GM18870 (cell line): ENCODE results near the gene FBXO3.

Source experiments
- ATAC-seq: cut with Tn5 transposase; IDR thresholded peaks from one replicate; pipeline ENCODE4 v1.9.1; 2021; ENCODE audit warnings: moderate library complexity; ENCODE audit not compliant: unreplicated experiment

FBXO3 gene

DNA sequence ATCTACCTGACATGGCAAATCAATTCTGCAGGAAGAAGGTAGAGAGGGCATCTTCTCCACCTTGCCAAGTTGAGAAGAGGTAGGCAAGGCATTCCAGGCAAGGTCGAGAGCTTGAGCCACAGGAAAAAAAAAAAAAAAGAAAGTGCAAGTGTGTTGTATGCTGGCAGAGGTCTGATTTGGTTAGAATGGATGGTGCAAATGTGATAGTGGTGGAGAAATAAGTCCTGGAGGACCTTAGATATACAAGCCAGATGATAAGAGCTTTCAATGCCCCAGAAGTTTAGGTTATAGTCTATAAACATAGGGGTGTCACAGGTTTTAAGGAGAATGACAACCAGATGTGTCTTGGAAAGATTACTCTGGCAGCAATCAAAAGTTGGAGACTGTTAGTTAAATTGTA, 1.4 kb downstream of the FBXO3 start:
- no peak for ATAC-seq

DNA sequence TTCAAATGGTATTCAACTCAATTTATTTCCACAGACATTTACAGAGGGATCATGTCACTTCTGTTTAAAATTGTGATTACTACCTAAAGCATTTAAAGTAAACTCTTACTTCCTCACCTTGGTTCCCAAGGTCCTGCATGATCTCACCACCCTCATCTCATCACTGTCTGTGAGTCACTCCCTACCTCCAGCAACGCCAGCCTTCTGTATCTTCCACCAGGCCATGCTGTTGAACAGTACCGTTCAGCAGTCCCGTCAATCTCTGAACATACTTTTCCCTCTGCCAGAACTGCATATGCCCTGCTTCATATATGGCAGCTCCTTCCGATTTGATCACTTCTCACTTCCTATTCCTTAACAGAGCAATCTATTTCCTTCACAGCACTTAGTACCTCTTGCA, 2.0 kb downstream of the FBXO3 start:
- ATAC-seq, result no peak

DNA sequence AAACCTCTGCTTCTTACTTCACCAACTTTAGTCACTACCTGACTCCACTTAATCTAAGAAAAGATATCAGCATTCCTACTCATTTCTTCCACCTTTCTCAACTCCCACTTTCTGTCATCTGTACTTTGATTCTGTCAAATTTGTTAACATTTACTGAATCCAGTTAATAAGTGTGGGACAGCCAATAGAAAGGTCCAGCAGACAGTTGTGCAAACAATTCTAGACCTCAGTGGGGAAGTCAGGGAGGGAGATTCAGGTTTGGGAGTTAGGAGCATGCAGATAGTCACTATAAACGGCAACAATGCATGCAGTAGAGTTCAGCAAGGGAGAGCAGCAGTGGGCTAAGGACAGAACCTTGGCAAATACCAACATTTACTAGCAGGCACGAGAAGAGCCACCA, 4.1 kb downstream of the FBXO3 start:
- no peak for ATAC-seq

DNA sequence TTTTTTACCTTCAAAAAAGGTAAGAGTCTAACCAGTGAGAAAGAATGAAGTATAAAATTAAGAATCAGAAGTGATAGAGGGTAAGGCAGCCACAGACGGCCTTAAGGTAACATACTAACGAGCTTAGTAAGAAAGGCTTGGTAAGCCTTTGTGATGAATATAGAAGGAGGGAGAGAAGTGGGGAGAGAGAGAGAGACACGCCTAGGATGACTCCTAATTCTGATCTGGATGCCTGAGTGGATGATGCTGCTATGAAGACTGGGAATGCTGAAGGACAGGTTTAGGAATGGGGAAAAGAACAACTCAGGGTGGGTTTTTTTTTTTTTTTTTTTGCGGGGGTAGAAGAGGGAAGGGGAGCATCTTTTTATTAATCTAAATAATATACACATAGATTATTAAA, 4.8 kb downstream of the FBXO3 start:
- no peak for ATAC-seq

- no peak for ATAC-seq
These were observed 6.7 kb downstream of the FBXO3 start for GRCh38 chr11:33767624-33768023.

DNA sequence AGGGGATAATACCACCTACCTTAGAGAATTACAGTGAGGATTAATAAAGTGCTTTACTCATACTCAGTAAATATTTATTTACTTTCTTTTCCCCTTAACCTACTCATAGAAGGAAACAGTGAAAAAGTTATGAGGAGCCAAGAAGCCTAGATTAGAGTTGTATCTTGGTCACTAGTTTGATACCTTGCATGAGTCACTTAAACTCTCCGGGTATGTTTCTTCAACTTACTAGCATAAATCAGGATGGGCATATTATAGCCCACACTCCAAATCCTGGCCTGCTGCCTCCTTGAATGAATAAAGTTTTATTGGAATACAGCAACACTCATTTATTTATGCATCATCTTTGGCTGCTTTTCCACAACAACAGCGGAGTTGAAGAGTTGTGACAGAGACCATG, 8.2 kb downstream of the FBXO3 start:
- ATAC-seq, result no peak

- peak; percentile 80 for ATAC-seq
These were observed 12.8 kb downstream of the FBXO3 start for GRCh38 chr11:33761471-33761870.

DNA sequence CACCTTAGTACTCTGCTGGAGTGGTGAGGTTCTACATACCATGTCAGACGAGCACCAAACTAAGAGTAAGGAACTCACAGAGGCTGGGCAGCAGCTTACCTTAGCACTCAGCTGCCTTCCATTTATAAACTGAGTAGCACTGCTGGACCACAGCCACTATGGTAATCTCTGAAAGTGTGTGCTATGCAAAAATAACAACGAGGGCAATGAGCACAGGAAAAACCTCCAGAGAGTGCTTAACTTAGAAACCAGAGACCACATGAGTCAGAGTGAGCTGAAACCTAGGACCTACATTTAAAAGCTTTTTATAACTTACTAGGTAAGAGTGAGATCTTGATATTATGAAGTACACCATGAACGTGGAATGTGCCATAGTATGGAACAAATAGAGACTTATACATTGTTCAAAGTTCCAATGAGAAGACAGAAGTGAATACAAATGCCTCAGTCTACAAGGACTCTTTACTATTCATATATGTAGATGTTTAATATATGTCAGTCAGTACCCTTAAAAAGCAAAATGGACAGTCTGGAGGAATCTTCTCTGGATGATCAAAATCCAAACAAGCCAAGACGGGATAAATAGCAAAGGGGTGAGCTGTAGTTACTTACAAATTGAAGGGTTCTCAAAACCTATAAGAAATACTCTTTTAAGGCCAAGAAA, 20.9 kb downstream of the FBXO3 start:
- ATAC-seq, result peak; percentile 98

GRCh38 chr11:33751878-33752277, 22.4 kb downstream of the FBXO3 start:
- no peak for ATAC-seq

- no peak for ATAC-seq
These were observed 26.3 kb downstream of the FBXO3 start for GRCh38 chr11:33747979-33748378.

DNA sequence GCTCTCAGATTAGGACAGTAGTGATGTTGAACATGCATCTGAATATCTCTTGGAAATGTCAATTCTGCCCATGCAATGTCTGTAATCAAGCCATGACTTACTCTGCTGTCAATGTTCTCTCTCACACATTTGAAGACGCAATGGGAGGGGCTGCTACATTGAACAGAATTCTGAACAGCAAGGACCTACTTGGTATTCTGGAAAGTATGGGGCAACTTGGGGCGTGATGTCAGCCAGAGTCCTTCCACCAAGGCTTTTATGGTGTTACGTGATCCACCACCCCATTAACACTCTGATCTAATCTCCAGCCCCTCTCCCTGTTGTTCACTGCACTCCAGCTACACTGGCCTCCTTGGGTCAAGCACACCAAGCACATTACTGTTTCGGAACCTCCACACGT, 31.0 kb downstream of the FBXO3 start:
- no peak for ATAC-seq

- ATAC-seq, result no peak
These were observed 32.0 kb downstream of the FBXO3 start for GRCh38 chr11:33742249-33742851.

DNA sequence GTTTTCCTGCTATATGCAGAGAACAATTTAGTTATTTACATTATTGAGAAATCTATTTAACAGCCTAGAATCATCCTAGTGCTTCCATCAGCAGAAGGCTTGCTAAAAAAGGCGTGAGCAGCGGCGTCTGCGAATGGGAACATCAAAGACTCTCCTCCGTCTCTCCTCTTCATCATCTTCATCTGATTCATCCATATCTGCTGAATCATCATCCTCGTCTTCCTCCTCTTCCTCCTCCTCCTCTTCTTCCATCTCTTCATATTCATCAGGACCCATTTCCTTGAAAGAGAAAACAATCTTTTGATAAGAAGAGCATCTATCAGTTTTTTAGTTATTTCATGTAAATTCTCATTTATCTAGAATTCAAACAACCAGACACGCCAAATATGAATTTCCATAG, 32.5 kb downstream of the FBXO3 start:
- ATAC-seq, result no peak

GRCh38 chr11:33737362-33737821, 36.9 kb downstream of the FBXO3 start:
- no peak for ATAC-seq

DNA sequence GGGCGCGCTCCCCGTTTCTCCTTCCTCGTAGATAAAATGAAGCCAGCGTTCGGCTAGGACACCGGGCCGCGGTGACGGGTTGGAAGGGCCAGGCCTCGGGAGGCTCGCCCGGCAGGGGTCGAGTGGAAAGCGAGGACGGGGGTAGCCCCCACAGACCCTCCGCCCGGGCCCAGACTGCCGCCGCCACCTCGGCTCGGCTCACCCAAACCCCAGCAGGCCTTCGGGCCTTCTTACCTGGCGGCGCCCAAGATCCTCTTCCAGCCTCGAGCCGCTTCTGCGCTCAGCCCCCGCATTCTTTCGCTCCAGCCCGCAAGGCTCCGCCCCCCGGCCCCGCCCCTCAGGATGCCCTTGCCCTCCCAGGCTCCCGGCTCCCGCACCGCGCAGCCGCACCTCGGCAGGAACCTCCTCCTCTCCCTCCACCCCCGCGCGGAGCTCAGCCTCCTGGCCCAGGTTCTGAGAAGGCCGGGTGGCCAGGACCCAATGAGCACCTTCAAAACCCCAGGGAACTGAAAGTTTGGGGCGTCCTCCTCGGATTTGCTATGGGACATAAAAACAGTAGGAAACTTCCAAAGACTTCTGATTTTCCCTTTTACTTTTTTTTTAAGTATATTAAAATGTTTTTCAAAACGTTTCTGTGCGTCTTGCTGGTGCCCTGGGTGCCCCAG, 38.0 kb downstream of the FBXO3 start, which contains the start of gene CD59:
CD59 (minus strand) TSS at position 276 of the 665 bp plus-strand sequence. CDS start 13,978 bp downstream, outside the sequence.
- peak; percentile 35 for ATAC-seq

DNA sequence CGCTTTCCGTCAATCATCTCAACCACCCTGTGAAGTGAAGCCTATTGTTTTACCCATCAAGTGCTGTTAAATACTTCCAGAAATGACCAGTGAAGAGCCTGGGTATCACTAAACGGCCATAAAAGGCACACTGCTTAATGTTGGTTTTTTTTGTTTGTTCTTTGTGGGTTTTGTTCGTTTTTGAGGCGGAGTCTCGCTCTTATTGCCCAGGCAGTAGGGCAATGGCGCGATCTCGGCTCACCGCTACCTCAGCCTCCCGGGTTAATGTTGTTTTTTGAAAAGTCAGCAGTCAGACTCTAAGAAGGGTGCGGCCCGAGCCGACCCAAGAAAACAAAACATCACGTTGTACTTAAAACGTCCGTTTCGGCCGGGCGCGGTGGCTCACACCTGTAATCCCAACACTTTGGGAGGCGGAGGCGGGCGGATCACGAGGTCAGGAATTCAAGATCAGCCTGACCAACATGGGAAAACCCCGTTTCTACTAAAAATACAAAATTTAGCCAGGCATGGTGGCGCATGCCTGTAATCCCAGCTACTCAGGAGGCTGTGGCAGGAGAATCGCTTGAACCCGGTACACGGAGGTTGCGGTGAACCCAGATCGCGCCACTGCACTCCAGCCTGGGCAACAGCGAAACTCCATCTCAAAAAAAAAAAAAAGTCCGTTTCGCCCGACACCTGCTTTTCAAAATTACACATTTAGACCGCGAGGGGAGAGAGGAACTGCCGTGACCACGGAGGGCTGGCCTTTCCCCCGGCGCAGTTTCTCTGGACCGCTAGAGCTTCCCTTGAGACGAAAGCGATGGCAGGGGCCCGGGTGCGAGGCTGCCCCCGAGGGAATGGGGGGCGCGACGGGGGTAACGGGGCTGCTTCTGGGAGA, 38.8 kb downstream of the FBXO3 start:
- peak; percentile 48 for ATAC-seq

DNA sequence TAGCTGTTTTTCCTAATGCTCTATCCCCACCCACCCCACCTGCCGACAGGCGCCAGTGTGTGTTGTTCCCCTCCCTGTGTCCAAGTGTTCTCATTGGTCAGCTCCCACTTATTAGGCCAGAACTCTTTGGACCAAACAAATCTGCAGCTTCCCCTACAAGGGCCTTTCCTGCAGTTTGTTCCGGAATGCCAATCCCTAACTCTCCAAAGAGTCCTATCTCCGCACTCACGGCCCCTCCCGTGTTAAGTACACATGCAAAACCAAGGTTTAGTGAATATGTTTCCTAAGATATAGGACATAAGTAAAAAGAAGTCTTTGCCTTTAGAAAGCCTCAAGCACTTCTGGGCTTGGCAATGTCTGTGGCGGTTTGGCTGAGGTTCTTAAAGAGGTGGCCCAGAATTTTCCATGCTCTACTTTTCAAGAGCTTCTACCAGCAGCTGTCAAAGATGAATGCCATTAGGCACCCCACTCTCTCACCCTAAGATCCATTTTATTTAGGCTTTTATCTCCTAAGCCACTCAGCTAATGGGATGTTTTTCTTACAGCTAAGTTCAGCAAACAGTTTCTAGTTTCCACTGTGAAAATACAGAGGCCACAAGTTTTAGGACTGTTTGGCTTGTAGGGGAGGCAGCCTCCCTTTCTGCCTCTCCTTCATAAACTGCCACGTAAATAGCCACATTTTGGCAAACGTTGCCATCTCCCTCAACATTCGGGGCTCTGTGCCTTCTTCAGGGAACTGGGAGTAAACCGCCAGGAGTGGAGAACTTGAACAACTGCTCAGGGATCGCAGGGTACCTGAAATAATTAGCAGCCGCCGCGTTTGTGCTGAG, 39.7 kb downstream of the FBXO3 start:
- ATAC-seq, result no peak

DNA sequence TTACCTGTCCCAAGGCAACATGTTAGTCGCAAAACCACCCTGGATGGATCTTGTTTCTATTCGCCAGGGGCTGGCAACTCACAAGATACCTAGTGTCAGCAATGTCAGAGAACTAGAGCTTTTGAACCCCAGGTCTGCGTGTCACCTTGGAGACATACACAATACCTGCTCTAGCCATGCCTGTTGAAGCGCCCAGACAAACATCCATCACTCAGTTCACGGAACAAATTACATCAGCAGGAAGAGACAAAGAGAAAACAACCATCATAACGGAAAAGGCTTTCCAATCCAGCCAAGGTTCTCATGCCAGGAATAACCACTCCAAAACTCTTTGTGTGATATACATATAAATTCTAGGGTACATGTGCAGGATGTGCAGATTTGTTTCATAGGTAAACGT, 40.3 kb downstream of the FBXO3 start:
- no peak for ATAC-seq

- no peak for ATAC-seq
These were observed 42.4 kb downstream of the FBXO3 start for GRCh38 chr11:33731723-33732531.

GRCh38 chr11:33730716-33731115, 43.6 kb downstream of the FBXO3 start:
- ATAC-seq, result no peak
